Urinary bladder (tissue), 2 donors: ENCODE data around the gene MRPL20. TPM values are rescaled to one million over a fixed set of nuclear protein-coding genes. Genes with fewer than 3 reads are reported as not detected.

ENCODE experiments used
- polyA plus RNA-seq: library from polyadenylated mRNA; stranded (reverse); fragments of 200-250 nt; gene quantifications from one replicate; pipeline ENCODE4 v1.2.3, GENCODE V29; 2013
- total RNA-seq: library from RNA; depleted of rRNA; stranded (reverse); fragments of >200 nt; gene quantifications from one replicate; pipeline ENCODE4 v1.2.3, GENCODE V29; 2014
- donor health status: healthy.

Gene MRPL20
- total and polyA plus RNA-seq, 2 donors = 55.1 to 183 TPM

Other genes with a start within 250 kb of the MRPL20 start
- not detected for gene TTLL10, start 233.4 kb downstream of the MRPL20 start, total RNA-seq
- 0.08 TPM for gene TTLL10, start 233.4 kb downstream of the MRPL20 start, polyA plus RNA-seq
- not detected for gene TNFRSF18, start 200.7 kb downstream of the MRPL20 start, total RNA-seq
- 0.77 TPM for gene TNFRSF18, start 200.7 kb downstream of the MRPL20 start, polyA plus RNA-seq
- 0.48 TPM for gene TNFRSF4, start 193.1 kb downstream of the MRPL20 start, total RNA-seq
- 2.2 TPM for gene TNFRSF4, start 193.1 kb downstream of the MRPL20 start, polyA plus RNA-seq
- 36.7 TPM for gene SDF4, start 175.3 kb downstream of the MRPL20 start, total RNA-seq
- 176 TPM for gene SDF4, start 175.3 kb downstream of the MRPL20 start, polyA plus RNA-seq
- 8.8 TPM for gene B3GALT6, start 175.1 kb downstream of the MRPL20 start, total RNA-seq
- gene B3GALT6, start 175.1 kb downstream of the MRPL20 start, polyA plus RNA-seq = 15.2 TPM
- gene C1QTNF12, start 160.6 kb downstream of the MRPL20 start, total RNA-seq = 0.53 TPM
- gene C1QTNF12, start 160.6 kb downstream of the MRPL20 start, polyA plus RNA-seq = 0.99 TPM
- 36.3 TPM for gene UBE2J2, start 133.4 kb downstream of the MRPL20 start, total RNA-seq
- 47.0 TPM for gene UBE2J2, start 133.4 kb downstream of the MRPL20 start, polyA plus RNA-seq
- gene SCNN1D, start 126.9 kb downstream of the MRPL20 start, total RNA-seq = 2.0 TPM
- gene SCNN1D, start 126.9 kb downstream of the MRPL20 start, polyA plus RNA-seq = 2.5 TPM
- gene ACAP3, start 99.4 kb downstream of the MRPL20 start, total RNA-seq = 40.2 TPM
- 51.2 TPM for gene ACAP3, start 99.4 kb downstream of the MRPL20 start, polyA plus RNA-seq
- gene PUSL1, start 98.7 kb downstream of the MRPL20 start, total RNA-seq = 7.6 TPM
- 19.2 TPM for gene PUSL1, start 98.7 kb downstream of the MRPL20 start, polyA plus RNA-seq
- gene INTS11, start 82.6 kb downstream of the MRPL20 start, total RNA-seq = 45.9 TPM
- 134 TPM for gene INTS11, start 82.6 kb downstream of the MRPL20 start, polyA plus RNA-seq
- 6.1 TPM for gene CPTP, start 82.5 kb downstream of the MRPL20 start, total RNA-seq
- gene CPTP, start 82.5 kb downstream of the MRPL20 start, polyA plus RNA-seq = 17.1 TPM
- gene TAS1R3, start 76.0 kb downstream of the MRPL20 start, total RNA-seq = 0.48 TPM
- 0.11 TPM for gene TAS1R3, start 76.0 kb downstream of the MRPL20 start, polyA plus RNA-seq
- 26.4 TPM for gene DVL1, start 57.9 kb downstream of the MRPL20 start, total RNA-seq
- gene DVL1, start 57.9 kb downstream of the MRPL20 start, polyA plus RNA-seq = 69.0 TPM
- gene MXRA8, start 48.7 kb downstream of the MRPL20 start, total RNA-seq = 62.7 TPM
- gene MXRA8, start 48.7 kb downstream of the MRPL20 start, polyA plus RNA-seq = 159 TPM
- 20.7 TPM for gene AURKAIP1, start 32.1 kb downstream of the MRPL20 start, total RNA-seq
- gene AURKAIP1, start 32.1 kb downstream of the MRPL20 start, polyA plus RNA-seq = 158 TPM
- gene CCNL2, start 8.0 kb downstream of the MRPL20 start, total RNA-seq = 226 TPM
- gene CCNL2, start 8.0 kb downstream of the MRPL20 start, polyA plus RNA-seq = 146 TPM
- gene ANKRD65, start 14.0 kb upstream of the MRPL20 start, total RNA-seq = 5.8 TPM
- 17.7 TPM for gene ANKRD65, start 14.0 kb upstream of the MRPL20 start, polyA plus RNA-seq
- gene VWA1, start 28.4 kb upstream of the MRPL20 start, total RNA-seq = 15.2 TPM
- gene VWA1, start 28.4 kb upstream of the MRPL20 start, polyA plus RNA-seq = 214 TPM
- gene ATAD3C, start 42.4 kb upstream of the MRPL20 start, total RNA-seq = 0.26 TPM
- 3.3 TPM for gene ATAD3C, start 42.4 kb upstream of the MRPL20 start, polyA plus RNA-seq
- gene ATAD3B, start 64.5 kb upstream of the MRPL20 start, total RNA-seq = 11.3 TPM
- 14.3 TPM for gene ATAD3B, start 64.5 kb upstream of the MRPL20 start, polyA plus RNA-seq
- 7.1 TPM for gene ATAD3A, start 104.9 kb upstream of the MRPL20 start, total RNA-seq
- gene ATAD3A, start 104.9 kb upstream of the MRPL20 start, polyA plus RNA-seq = 18.8 TPM
- gene TMEM240, start 133.3 kb upstream of the MRPL20 start, total RNA-seq = 6.7 TPM
- gene TMEM240, start 133.3 kb upstream of the MRPL20 start, polyA plus RNA-seq = 31.0 TPM
- 38.5 TPM for gene SSU72, start 167.6 kb upstream of the MRPL20 start, total RNA-seq
- 83.5 TPM for gene SSU72, start 167.6 kb upstream of the MRPL20 start, polyA plus RNA-seq
- gene FNDC10, start 192.8 kb upstream of the MRPL20 start, total RNA-seq = 0.58 TPM
- gene FNDC10, start 192.8 kb upstream of the MRPL20 start, polyA plus RNA-seq = 2.2 TPM
- gene MIB2, start 208.2 kb upstream of the MRPL20 start, total RNA-seq = 20.9 TPM
- 74.5 TPM for gene MIB2, start 208.2 kb upstream of the MRPL20 start, polyA plus RNA-seq
- gene MMP23B, start 224.9 kb upstream of the MRPL20 start, total RNA-seq = 45.6 TPM
- gene MMP23B, start 224.9 kb upstream of the MRPL20 start, polyA plus RNA-seq = 35.7 TPM